VCaP (cell line): ENCODE data around the gene CHMP4A.

Experiments used
- H3K27ac ChIP-seq: fragments of 450-650 bp; 2 replicates; pipeline ENCODE4 v1.5.1; 2017
- TF ChIP-seq, protein P1 (sequence below): fragments of 450-650 bp; conservative IDR thresholded peaks from 2 replicates; pipeline ENCODE4 v1.5.1; 2017; ENCODE audit warnings: mild to moderate bottlenecking, moderate library complexity

Gene CHMP4A

DNA sequence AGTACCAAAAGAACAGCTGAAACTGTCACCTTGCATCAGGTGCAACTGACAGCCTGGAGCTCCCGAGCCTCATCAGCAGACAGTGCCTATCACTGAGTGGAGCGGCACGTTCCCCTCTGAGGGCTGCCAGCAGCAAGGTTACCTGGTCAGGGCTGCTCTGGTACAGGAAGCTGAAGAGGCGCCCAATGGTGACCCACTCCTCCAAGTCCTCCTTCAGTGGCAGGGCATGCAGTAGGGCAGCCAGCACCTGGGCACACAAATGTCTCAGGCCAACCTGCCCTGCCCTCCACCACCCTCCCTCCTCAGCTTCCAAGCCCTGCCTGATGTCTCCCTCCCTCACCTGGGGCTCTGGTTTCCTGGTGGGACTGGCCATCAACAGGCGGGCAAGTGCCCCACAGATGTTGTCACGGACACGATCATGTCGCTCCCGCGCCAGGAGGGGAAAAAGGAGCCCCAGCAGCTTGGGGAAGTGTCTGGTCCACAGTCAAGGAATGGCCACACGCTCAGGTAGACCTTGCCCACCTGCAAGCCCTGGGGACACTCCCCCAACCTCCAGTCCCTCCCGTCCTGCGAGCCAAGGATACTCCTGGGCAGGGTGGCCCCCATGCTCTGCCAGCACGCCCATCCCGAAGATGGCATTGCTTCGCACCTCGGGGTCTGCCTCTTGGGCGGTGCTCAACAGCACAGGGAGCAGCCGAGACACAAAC lies 31.8 kb downstream of the CHMP4A start:
- TF ChIP-seq, protein P1, sequence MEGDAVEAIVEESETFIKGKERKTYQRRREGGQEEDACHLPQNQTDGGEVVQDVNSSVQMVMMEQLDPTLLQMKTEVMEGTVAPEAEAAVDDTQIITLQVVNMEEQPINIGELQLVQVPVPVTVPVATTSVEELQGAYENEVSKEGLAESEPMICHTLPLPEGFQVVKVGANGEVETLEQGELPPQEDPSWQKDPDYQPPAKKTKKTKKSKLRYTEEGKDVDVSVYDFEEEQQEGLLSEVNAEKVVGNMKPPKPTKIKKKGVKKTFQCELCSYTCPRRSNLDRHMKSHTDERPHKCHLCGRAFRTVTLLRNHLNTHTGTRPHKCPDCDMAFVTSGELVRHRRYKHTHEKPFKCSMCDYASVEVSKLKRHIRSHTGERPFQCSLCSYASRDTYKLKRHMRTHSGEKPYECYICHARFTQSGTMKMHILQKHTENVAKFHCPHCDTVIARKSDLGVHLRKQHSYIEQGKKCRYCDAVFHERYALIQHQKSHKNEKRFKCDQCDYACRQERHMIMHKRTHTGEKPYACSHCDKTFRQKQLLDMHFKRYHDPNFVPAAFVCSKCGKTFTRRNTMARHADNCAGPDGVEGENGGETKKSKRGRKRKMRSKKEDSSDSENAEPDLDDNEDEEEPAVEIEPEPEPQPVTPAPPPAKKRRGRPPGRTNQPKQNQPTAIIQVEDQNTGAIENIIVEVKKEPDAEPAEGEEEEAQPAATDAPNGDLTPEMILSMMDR = no peak

DNA sequence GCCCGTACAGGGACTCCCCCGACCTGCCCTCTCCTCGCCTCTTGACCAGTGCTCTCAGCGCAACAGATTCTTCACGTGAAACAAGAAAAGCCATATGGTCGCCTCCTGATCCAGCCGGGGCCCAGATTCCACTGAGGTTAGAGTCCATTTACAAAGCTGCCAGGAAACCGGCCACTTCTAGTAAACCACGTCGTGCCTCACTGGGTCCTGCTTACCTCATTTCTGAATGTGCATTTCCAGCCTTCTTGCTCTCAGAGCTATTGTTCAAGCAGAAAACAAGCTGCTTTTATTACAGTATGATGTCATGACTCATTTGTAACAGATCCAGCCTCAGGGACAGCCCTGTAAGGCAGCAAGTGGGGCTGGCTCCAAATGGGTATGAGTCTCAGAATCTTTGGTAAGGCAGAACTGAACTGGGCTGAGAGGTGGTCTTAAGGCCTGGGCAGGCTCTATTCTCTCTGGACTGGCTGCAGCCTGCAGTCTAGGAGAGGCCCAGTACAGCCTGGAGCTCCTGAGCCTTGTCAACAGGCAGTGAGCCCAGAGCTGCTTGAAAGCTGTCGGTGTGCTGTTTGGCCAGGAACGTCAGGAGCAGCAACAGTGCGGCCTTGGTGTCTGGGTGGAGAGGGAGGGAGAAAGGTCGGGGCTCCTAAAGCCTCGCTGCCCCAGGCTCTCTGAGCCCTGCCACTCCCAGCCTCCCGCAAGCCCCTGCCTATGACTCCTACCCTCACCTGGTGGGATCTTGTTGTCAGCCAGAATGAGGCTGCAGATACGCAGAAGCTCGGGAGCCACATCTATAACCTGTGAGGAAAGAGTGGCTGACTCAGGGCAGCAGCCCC lies 33.1 kb downstream of the CHMP4A start:
- TF ChIP-seq, protein P1 = no peak
- no peak overlapping the region for H3K27ac ChIP-seq

More for the DNA sequence above, 31.8 kb downstream of the CHMP4A start:
- H3K27ac ChIP-seq = no peak overlapping the region

DNA sequence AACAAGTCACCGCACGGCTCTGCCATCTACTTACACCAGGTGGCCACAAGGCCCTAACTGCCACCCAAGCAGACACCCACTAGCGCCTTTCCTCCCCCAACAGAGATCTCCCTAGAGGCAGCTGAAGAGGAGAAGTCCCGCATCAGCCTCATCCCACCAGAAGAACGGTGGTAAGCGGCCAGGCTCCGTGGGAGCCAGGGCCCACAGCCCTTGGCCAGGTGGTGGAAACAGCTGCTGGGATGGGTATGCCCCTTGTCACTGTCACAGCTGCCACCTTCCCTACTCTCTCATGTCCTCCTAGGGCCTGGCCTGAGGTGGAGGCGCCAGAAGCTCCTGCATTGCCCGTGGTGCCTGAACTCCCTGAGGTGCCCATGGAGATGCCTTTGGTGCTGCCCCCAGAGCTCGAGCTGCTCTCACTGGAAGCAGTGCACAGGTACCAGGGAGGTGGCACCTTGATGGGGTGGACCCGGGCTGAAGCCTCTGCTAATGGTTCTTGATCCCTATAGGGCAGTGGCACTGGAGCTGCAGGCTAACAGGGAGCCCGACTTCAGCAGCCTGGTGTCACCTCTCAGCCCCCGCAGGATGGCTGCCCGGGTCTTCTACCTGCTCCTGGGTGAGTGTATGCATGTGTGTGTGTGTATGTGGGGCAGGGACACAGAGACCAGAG lies 33.9 kb downstream of the CHMP4A start:
- H3K27ac ChIP-seq = no peak overlapping the region
- TF ChIP-seq, protein P1 = no peak

DNA sequence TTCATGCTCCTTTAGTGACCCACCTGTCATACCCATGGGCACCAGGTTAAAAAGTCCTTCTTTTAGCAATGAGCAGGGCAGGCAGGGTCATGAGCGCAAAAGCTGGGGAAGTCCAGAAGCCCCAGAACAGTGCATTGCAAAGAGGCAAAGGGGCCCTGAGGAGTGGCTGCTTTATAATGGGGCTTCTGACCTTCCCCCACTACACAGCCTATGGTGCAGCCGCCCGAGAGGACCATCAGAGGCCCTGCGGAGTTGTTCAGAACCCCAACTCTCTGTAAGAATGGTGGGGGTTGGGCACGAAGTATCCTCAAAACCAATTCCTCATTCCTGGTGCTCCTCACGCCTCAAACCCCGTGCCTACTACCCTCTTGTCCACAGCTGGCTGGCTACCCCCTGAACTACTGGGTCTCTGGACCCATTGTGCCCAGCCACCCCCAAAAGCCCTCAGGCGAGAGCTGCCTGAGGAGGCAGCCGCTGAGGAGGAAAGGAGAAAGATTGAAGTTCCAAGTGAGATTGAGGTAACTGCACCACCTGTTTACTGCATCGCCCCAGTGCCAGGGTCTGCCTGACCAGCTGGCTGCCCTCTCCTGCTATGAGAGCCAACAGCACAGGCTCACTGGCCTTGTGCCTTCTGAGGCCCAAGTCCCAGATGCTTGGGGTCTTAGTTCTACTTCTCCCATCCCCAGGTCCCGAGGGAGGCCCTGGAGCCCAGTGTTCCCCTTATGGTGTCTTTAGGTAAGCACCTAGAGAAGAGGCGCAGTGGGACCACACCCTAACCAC lies 34.7 kb downstream of the CHMP4A start:
- no peak overlapping the region for H3K27ac ChIP-seq
- TF ChIP-seq, protein P1 = no peak

DNA sequence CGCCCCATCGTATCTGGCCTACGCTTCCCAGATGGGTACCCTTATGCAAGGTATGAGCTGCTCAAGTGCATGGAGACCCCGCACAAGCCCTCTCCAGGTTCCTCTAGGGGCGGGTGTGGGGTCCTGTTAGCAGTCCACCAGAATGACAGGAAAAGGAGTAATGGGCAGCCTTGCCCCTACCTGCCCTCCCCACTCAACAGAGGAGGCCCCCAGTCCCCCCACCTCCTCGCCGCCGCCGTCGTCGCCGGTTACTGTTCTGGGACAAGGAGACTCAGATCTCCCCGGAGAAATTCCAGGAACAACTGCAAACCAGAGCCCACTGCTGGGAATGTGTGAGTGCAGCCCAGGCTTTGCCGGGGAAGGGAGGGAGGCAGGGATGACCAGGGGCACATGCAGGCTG lies 35.4 kb downstream of the CHMP4A start:
- H3K27ac ChIP-seq = no peak overlapping the region
- TF ChIP-seq, protein P1 = no peak

DNA sequence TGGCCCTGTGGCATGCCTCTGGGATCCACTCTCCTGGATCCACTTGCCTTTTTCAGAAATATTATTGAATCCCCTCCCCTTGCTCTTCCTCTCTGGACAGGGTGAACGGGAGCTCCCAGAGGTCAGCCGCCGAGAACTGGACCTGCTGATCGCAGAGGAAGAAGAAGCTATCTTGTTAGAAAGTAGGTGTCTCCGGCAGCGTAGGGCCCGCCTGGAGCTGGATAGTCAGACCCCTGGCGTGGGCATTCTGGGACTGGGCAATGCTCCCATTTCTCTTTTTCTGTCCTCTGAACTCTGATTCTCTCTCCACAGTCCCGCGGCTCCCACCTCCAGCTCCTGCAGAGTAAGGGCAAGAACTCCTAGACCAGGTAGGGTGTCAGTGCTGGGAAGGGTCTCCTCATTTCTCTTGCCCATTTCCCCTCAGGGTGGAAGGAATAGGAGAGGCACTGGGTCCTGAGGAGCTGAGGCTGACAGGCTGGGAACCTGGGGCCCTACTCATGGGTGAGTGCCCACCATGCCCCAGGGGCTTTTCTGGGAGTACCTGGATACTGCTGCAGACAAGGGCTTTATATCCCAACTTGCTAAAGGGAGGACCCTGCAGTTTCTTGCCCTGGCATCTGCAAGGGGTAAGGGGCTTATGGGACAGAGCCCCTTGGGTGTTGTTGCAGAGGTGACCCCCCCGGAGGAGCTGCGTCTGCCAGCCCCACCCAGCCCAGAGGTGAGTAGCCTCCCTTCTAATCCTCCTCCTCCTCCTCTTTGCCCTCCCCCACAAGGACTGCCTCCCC lies 36.1 kb downstream of the CHMP4A start:
- TF ChIP-seq, protein P1 = no peak
- H3K27ac ChIP-seq = no peak overlapping the region
